Mesothelial cell of epicardium (in vitro differentiated cells): ENCODE results near the gene CCDC196. TPM values are rescaled to one million over a fixed set of nuclear protein-coding genes. Genes with fewer than 3 reads are reported as not detected.

Experiments
- DNase-seq, 2 experiments: peaks; one replicate each; pipeline ENCODE4 v3.0.0; 2021; ENCODE audit warnings: low spot score in 2 of 2; ENCODE audit not compliant: unreplicated experiment in 2 of 2
- H3K27ac Mint-ChIP-seq: 2 replicates; pipeline ENCODE4 v1.8.0; 2021; ENCODE audit warnings: mixed read lengths
- H3K27me3 Mint-ChIP-seq: 2 replicates; pipeline ENCODE4 v1.8.0; 2021; ENCODE audit warnings: low read depth, mixed read lengths
- H3K36me3 Mint-ChIP-seq: 2 replicates; pipeline ENCODE4 v1.8.0; 2021; ENCODE audit warnings: mixed read lengths
- H3K4me1 Mint-ChIP-seq: 2 replicates; pipeline ENCODE4 v1.8.0; 2021; ENCODE audit warnings: mixed read lengths
- H3K4me3 Mint-ChIP-seq: 2 replicates; pipeline ENCODE4 v1.8.0; 2021; ENCODE audit warnings: mild to moderate bottlenecking, moderate library complexity, mixed read lengths
- H3K9me3 Mint-ChIP-seq: 2 replicates; pipeline ENCODE4 v1.8.0; 2021; ENCODE audit warnings: mixed read lengths
- CTCF ChIP-seq: fragments of 200-600 bp; sonication (generic); IDR thresholded peaks from one replicate; pipeline ENCODE4 v1.5.0; 2021; ENCODE audit warnings: antibody characterized with exemption; ENCODE audit not compliant: unreplicated experiment
- total RNA-seq: library from RNA; stranded (reverse); gene quantifications from 3 replicates; pipeline ENCODE4 v1.2.1, GENCODE V29; 2021

The CCDC196 gene
- total RNA-seq, 1 donor from 2014 or later, result not detected

DNA sequence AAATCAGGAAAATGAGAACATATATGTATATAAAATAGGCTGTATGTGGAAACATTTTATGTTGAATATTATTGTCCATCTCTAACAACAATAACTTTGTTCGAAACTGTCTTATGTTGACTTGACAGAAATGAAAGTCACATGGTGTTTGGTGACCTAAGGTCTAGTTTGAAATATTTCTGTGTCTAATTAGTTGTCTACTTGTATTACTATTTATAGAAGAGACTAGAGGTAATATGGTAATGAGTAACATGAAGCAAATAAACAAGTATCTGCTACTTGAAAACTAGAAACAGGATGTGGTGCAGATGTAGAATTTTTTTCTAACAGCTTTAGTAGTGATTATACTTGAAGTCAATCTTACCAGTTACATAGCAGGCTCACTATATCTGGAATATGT lies 25.7 kb downstream of the CCDC196 start:
- no peak for TF ChIP-seq CTCF
- peaks cover 20% of the 10 kb centered on the region for H3K27me3 Mint-ChIP-seq
- DNase-seq, result no peak
- H3K4me3 Mint-ChIP-seq, result no peak overlapping the region
- no peaks in the 10 kb centered on the region for H3K9me3 Mint-ChIP-seq
- peaks cover 18% of the 10 kb centered on the region for H3K4me1 Mint-ChIP-seq
- H3K36me3 Mint-ChIP-seq, result no peaks in the 10 kb centered on the region
- H3K27ac Mint-ChIP-seq, result no peak overlapping the region

- Mint-ChIP-seq H3K4me3 (no peak overlapping the region), H3K36me3 (peaks cover 5% of the 10 kb centered on the region), H3K27ac (no peak overlapping the region), H3K27me3 (peaks cover 20% of the 10 kb centered on the region), H3K4me1 (peaks cover 13% of the 10 kb centered on the region), H3K9me3 (peaks cover 7% of the 10 kb centered on the region)
- no peak for DNase-seq
- TF ChIP-seq CTCF, result no peak
Measured at GRCh38 chr14:66514213-66514612, 28.0 kb downstream of the CCDC196 start.

DNA sequence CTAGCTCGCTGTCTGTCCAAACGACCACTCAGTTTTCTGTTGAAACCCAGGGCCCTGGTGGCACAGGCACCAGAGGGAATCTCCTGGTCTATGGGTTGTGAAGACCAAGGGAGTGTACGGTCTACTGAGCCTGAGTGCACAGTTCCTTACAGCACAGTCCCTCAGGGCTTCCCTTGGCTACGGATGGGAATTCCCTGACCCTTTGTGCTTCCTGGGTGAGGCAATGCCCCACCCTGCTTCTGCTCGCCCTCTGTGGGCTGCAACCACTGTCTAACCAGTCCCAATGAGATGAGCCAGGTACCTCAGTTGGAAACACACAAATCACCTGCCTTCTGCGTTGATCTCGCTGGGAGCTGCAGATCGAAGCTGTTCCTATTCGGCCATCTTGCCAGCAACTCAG lies 44.4 kb downstream of the CCDC196 start:
- H3K27ac Mint-ChIP-seq, result no peak overlapping the region
- H3K36me3 Mint-ChIP-seq, result peaks cover 16% of the 10 kb centered on the region
- H3K27me3 Mint-ChIP-seq, result no peaks in the 10 kb centered on the region
- no peak for TF ChIP-seq CTCF
- H3K9me3 Mint-ChIP-seq, result peaks cover 38% of the 10 kb centered on the region
- no peaks in the 10 kb centered on the region for H3K4me1 Mint-ChIP-seq
- no peak for DNase-seq
- no peak overlapping the region for H3K4me3 Mint-ChIP-seq

DNA sequence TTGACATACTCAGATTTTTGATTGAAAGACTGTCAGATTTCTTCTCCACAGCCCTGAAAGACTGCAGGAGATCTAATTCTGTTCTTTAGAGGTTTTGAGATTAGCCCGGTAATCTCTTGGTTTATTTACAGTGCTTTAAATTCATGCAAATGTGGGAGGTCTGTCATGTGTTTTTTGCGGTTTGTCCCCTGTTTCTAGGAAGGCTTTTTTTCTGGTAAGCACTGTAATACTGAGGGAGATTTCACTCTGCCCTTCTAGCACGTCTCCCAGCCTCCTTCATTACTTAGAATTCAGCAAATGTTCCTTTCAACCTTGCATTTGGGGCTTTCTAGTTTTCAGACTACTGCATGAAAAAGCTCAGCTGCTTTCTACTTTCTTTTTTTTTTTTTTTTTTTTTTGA lies 52.9 kb downstream of the CCDC196 start:
- Mint-ChIP-seq H3K9me3 (peaks cover 5% of the 10 kb centered on the region), H3K27me3 (no peaks in the 10 kb centered on the region), H3K36me3 (no peaks in the 10 kb centered on the region), H3K4me1 (no peaks in the 10 kb centered on the region), H3K27ac (no peak overlapping the region), H3K4me3 (no peak overlapping the region)
- no peak for DNase-seq
- TF ChIP-seq CTCF, result no peak

GRCh38 chr14:66540038-66540437 lies 53.9 kb downstream of the CCDC196 start:
- H3K36me3 Mint-ChIP-seq, result no peaks in the 10 kb centered on the region
- H3K4me3 Mint-ChIP-seq, result no peak overlapping the region
- no peaks in the 10 kb centered on the region for H3K4me1 Mint-ChIP-seq
- H3K9me3 Mint-ChIP-seq, result peaks cover 5% of the 10 kb centered on the region
- H3K27me3 Mint-ChIP-seq, result no peaks in the 10 kb centered on the region
- TF ChIP-seq CTCF, result no peak
- no peak for DNase-seq
- no peak overlapping the region for H3K27ac Mint-ChIP-seq

GRCh38 chr14:66541627-66542026 lies 55.5 kb downstream of the CCDC196 start:
- no peak overlapping the region for H3K4me3 Mint-ChIP-seq
- H3K27me3 Mint-ChIP-seq, result no peaks in the 10 kb centered on the region
- DNase-seq, result no peak
- no peak overlapping the region for H3K27ac Mint-ChIP-seq
- no peaks in the 10 kb centered on the region for H3K36me3 Mint-ChIP-seq
- H3K9me3 Mint-ChIP-seq, result peaks cover 5% of the 10 kb centered on the region
- H3K4me1 Mint-ChIP-seq, result no peaks in the 10 kb centered on the region
- TF ChIP-seq CTCF, result no peak
